CD4-positive, alpha-beta T cell (primary cell): Measurements from ENCODE around the gene IDNK. TPM values are rescaled to one million over a fixed set of nuclear protein-coding genes. Genes with fewer than 3 reads are reported as not detected.
"Not testable (repeated sequence)": the region's sequence is repeated elsewhere in the genome, so short reads cannot be mapped to it uniquely, and the experiment has no call there.

Experiments used
- ATAC-seq: fragments of 200-7000 bp; cut with Tn5 transposase; one replicate; pipeline ENCODE4 v1.10.0; 2022; ENCODE audit warnings: mild to moderate bottlenecking; ENCODE audit not compliant: poor library complexity
- CTCF ChIA-PET: fragments of 350-600 bp; sonication (Branson Sonifier 250); formaldehyde crosslinking; loops from one replicate; lab custom pipeline; 2021; ENCODE audit warnings: antibody characterized with exemption, inconsistent platforms; lab: Charles Lee
- POLR2A ChIA-PET: fragments of 350-600 bp; sonication (Branson Sonifier 250); formaldehyde crosslinking; loops from one replicate; lab custom pipeline; 2021; ENCODE audit warnings: antibody characterized with exemption, inconsistent platforms; lab: Charles Lee
- DNase-seq, 14 experiments: peaks; one replicate each; pipeline ENCODE4 v3.0.0-alpha.2; 2013 to 2020; ENCODE audit warnings: mixed read lengths in 2 of 14
- H3K27ac ChIP-seq, 2 donors: one replicate each; pipeline versions ENCODE4 v1.5.1 to v1.7.0; 2013; ENCODE audit warnings: low read length in 2 of 2, low read depth in 1 of 2, mild to moderate bottlenecking in 1 of 2
- H3K27me3 ChIP-seq, 2 experiments: 1 replicate in 1 of 2; 2 replicates in 1 of 2; pipeline versions ENCODE4 v1.6.1 to v1.7.0; 2013; ENCODE audit warnings: low read length in 2 of 2, control low read depth in 1 of 2, mild to moderate bottlenecking in 1 of 2, moderate library complexity in 1 of 2; ENCODE audit not compliant: insufficient read depth in 2 of 2, control insufficient read depth in 1 of 2
- H3K36me3 ChIP-seq: one replicate; pipeline ENCODE4 v1.6.1; 2013; ENCODE audit warnings: low read length, control low read depth; ENCODE audit not compliant: insufficient read depth
- H3K4me1 ChIP-seq: one replicate; pipeline ENCODE4 v1.6.1; 2013; ENCODE audit warnings: low read length, control low read depth; ENCODE audit not compliant: insufficient read depth
- H3K4me3 ChIP-seq: one replicate; pipeline ENCODE4 v1.5.1; 2013; ENCODE audit warnings: mild to moderate bottlenecking, low read length, moderate library complexity
- H3K9me3 ChIP-seq, 2 experiments: 1 replicate in 1 of 2; 2 replicates in 1 of 2; pipeline versions ENCODE4 v1.6.1 to v1.7.0; 2013; ENCODE audit warnings: low read length in 2 of 2, mild to moderate bottlenecking in 2 of 2, control low read depth in 1 of 2, moderate library complexity in 1 of 2; ENCODE audit not compliant: control insufficient read depth in 1 of 2, insufficient read depth in 1 of 2
- H3K27ac Mint-ChIP-seq: one replicate; pipeline ENCODE4 v1.8.0; 2020; ENCODE audit warnings: mixed read lengths
- H3K27me3 Mint-ChIP-seq: one replicate; pipeline ENCODE4 v1.8.0; 2021; ENCODE audit warnings: mixed read lengths
- H3K36me3 Mint-ChIP-seq: one replicate; pipeline ENCODE4 v1.8.0; 2021; ENCODE audit warnings: low read depth, mixed read lengths
- H3K4me1 Mint-ChIP-seq: one replicate; pipeline ENCODE4 v1.8.0; 2021; ENCODE audit warnings: low read depth, mixed read lengths
- H3K4me3 Mint-ChIP-seq: one replicate; pipeline ENCODE4 v1.8.0; 2020; ENCODE audit warnings: mild to moderate bottlenecking, mixed read lengths
- H3K9me3 Mint-ChIP-seq: one replicate; pipeline ENCODE4 v1.8.0; 2020; ENCODE audit warnings: mixed read lengths
- intact Hi-C, 2 experiments: fragments of 100-400 bp; cut with DNase I in 1 of 2; cut with micrococcal nuclease in 1 of 2; formaldehyde crosslinking; loops; one replicate each; pipeline versions ENCODE4 v1.15.1 to v1.9.0; 2023 to 2025; cut with DNase I, micrococcal nuclease
- total RNA-seq, 174 experiments: library from RNA in 2 of 174; stranded (reverse) in 2 of 174; gene quantifications; one replicate each; pipeline ENCODE4 v1.2.3 and lab custom pipeline; 2021 to 2026
- TF ChIP-seq, protein P1 (sequence below): fragments of 200-600 bp; IDR thresholded peaks from one replicate; pipeline ENCODE4 v1.8.0; 2022; ENCODE audit warnings: antibody characterized with exemption, mild to moderate bottlenecking

IDNK gene
- total RNA-seq, 2 experiments from 2014 or later = 5.4 to 5.6 TPM

DNA sequence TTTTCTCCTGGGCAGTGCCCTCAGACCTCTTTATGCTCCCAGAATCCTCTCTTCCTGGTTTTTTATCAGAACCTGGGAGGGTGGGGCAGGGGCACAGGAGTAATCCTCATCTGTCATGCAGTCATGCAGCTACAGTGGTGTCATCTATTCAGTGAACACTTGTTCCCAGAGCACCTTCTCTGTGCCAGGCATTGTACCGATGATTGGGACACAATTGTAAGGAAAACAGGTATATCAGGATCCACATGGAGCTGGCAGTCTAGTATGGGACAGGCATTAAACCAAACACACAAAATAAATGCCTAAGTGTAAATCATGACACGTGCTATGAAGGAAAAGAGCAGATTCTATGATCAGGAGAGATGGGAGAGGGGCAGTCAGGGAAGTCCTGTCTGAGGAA, 21.5 kb upstream of the IDNK start:
- POLR2A ChIA-PET = no interaction called here
- no peaks in the 10 kb centered on the region for H3K4me1 ChIP-seq
- no peak overlapping the region for H3K27ac ChIP-seq
- TF ChIP-seq, protein P1, sequence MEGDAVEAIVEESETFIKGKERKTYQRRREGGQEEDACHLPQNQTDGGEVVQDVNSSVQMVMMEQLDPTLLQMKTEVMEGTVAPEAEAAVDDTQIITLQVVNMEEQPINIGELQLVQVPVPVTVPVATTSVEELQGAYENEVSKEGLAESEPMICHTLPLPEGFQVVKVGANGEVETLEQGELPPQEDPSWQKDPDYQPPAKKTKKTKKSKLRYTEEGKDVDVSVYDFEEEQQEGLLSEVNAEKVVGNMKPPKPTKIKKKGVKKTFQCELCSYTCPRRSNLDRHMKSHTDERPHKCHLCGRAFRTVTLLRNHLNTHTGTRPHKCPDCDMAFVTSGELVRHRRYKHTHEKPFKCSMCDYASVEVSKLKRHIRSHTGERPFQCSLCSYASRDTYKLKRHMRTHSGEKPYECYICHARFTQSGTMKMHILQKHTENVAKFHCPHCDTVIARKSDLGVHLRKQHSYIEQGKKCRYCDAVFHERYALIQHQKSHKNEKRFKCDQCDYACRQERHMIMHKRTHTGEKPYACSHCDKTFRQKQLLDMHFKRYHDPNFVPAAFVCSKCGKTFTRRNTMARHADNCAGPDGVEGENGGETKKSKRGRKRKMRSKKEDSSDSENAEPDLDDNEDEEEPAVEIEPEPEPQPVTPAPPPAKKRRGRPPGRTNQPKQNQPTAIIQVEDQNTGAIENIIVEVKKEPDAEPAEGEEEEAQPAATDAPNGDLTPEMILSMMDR = no peak
- intact Hi-C loops = no loop called here
- Mint-ChIP-seq H3K4me1 (no peaks in the 10 kb centered on the region), H3K27ac (no peak overlapping the region), H3K27me3 (no peaks in the 10 kb centered on the region), H3K9me3 (no peaks in the 10 kb centered on the region), H3K36me3 (no peaks in the 10 kb centered on the region), H3K4me3 (no peak overlapping the region)
- H3K4me3 ChIP-seq = no peak overlapping the region
- ATAC-seq (no peak), DNase-seq (no peak)
- H3K27me3 ChIP-seq = no peaks in the 10 kb centered on the region
- CTCF ChIA-PET = no interaction called here
- H3K9me3 ChIP-seq = no peaks in the 10 kb centered on the region
- H3K36me3 ChIP-seq = no peaks in the 10 kb centered on the region

DNA sequence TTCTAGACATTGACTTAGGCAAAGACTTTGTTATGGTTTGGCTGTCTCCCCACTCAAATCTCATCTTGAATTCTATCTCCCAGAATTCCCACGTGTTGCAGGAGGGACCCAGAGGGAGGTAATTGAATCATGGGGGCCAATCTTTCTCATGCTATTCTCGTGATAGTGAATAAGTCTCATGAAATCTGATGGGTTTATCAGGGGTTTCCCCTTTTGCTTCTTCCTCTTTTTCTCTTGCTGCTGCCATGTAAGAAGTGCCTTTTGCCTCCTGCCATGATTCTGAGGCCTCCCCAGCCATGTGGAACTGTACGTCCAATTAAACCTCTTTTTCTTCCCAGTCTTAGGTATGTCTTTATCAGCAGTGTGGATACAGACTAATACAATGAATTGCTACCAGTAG, 15.3 kb upstream of the IDNK start:
- H3K36me3 ChIP-seq, H3K27ac Mint-ChIP-seq, H3K36me3 Mint-ChIP-seq, ATAC-seq, POLR2A ChIA-PET, DNase-seq, H3K4me3 ChIP-seq, H3K27ac ChIP-seq, H3K27me3 ChIP-seq, H3K9me3 ChIP-seq, H3K4me3 Mint-ChIP-seq, intact Hi-C loops, H3K4me1 ChIP-seq, H3K9me3 Mint-ChIP-seq, H3K4me1 Mint-ChIP-seq, CTCF ChIA-PET: not testable (repeated sequence)
- H3K27me3 Mint-ChIP-seq = peaks cover 12% of the 10 kb centered on the region

DNA sequence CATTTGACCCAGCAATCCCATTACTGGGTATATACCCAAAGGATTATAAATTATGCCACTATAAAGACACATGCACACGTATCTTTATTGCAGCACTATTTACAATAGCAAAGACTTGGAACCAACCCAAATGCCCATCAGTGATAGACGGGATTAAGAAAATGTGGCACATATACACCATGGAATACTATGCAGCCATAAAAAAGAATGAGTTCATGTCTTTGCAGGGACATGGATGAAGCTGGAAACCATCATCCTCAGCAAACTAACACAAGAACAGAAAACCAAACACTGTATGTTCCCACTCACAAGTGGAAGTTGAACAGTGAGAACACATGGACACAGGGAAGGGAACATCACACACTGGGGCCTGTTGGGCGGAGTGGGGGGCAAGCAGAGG, 9.6 kb upstream of the IDNK start:
- ATAC-seq, POLR2A ChIA-PET, H3K27ac Mint-ChIP-seq, H3K4me3 ChIP-seq, H3K9me3 ChIP-seq, H3K36me3 ChIP-seq, H3K36me3 Mint-ChIP-seq, CTCF ChIA-PET, H3K27me3 ChIP-seq, H3K9me3 Mint-ChIP-seq, H3K4me1 Mint-ChIP-seq, H3K4me1 ChIP-seq, DNase-seq, H3K4me3 Mint-ChIP-seq, H3K27ac ChIP-seq, intact Hi-C loops: not testable (repeated sequence)
- peaks cover 16% of the 10 kb centered on the region for H3K27me3 Mint-ChIP-seq

GRCh38 chr9:83617299-83617698, 5.6 kb upstream of the IDNK start:
- Mint-ChIP-seq H3K36me3 (no peaks in the 10 kb centered on the region), H3K27ac (no peak overlapping the region), H3K9me3 (no peaks in the 10 kb centered on the region), H3K4me3 (no peak overlapping the region), H3K4me1 (peaks cover 6% of the 10 kb centered on the region), H3K27me3 (peaks cover 7% of the 10 kb centered on the region)
- TF ChIP-seq, protein P1 = no peak
- Histone ChIP-seq H3K9me3 (no peaks in the 10 kb centered on the region), H3K27me3 (no peaks in the 10 kb centered on the region), H3K27ac (no peak overlapping the region), H3K4me3 (no peak overlapping the region), H3K4me1 (peaks cover 7% of the 10 kb centered on the region), H3K36me3 (no peaks in the 10 kb centered on the region)
- no peak for DNase-seq
- no peak for ATAC-seq
- POLR2A ChIA-PET = no interaction called here
- intact Hi-C loops = loop anchor here in 1 of 2 experiments (5.0 kb wide), 1 partner anchor 190 kb away; no protein-coding TSS in a partner anchor
- CTCF ChIA-PET = no interaction called here
